GM23338 (cell line): Measurements from ENCODE around the gene ATXN7L1. TPM values are rescaled to one million over a fixed set of nuclear protein-coding genes. Genes with fewer than 3 reads are reported as not detected.

ENCODE experiments used
- ATAC-seq: fragments of 200-7000 bp; cut with Tn5 transposase; 3 replicates; pipeline ENCODE4 v1.9.1; 2020
- DNase-seq: peaks from one replicate; pipeline ENCODE4 v3.0.0-alpha.2; 2015; ENCODE audit warnings: low spot score
- H2AFZ ChIP-seq: fragments of 200-600 bp; sonication (generic); 2 replicates; pipeline ENCODE4 v1.8.0; 2016; ENCODE audit warnings: antibody characterized with exemption, mild to moderate bottlenecking, moderate library complexity
- H3F3A ChIP-seq: fragments of 200-600 bp; sonication (generic); replicated peaks from 2 replicates; pipeline ENCODE4 v1.8.0; 2017; ENCODE audit warnings: antibody characterized with exemption, mixed run types, low read depth
- H3K27ac ChIP-seq: fragments of 200-600 bp; sonication (generic); 2 replicates; pipeline ENCODE4 v1.6.1; 2016; ENCODE audit warnings: low read depth
- H3K27me3 ChIP-seq: fragments of 200-600 bp; sonication (generic); 2 replicates; pipeline ENCODE4 v1.8.0; 2016; ENCODE audit warnings: mild to moderate bottlenecking, mixed run types, moderate library complexity; ENCODE audit not compliant: insufficient read depth
- H3K36me3 ChIP-seq: fragments of 200-600 bp; sonication (generic); 2 replicates; pipeline ENCODE4 v1.8.0; 2016; ENCODE audit warnings: mild to moderate bottlenecking; ENCODE audit not compliant: insufficient read depth
- H3K4me1 ChIP-seq: fragments of 200-600 bp; sonication (generic); 2 replicates; pipeline ENCODE4 v1.8.0; 2016; ENCODE audit warnings: mild to moderate bottlenecking, moderate library complexity; ENCODE audit not compliant: insufficient read depth
- H3K4me2 ChIP-seq: fragments of 200-600 bp; sonication (generic); 2 replicates; pipeline ENCODE4 v1.7.1; 2017; ENCODE audit warnings: mixed run types
- H3K4me3 ChIP-seq: fragments of 200-600 bp; sonication (generic); 2 replicates; pipeline ENCODE4 v1.6.1; 2016; ENCODE audit warnings: mixed run types
- H3K79me2 ChIP-seq: fragments of 200-600 bp; sonication (generic); replicated peaks from 2 replicates; pipeline ENCODE4 v1.8.0; 2017; ENCODE audit warnings: mild to moderate bottlenecking; ENCODE audit not compliant: insufficient read depth
- H3K9me2 ChIP-seq: fragments of 200-600 bp; sonication (generic); 2 replicates; pipeline ENCODE4 v1.8.0; 2017; ENCODE audit not compliant: insufficient read depth
- H4K20me1 ChIP-seq: fragments of 200-600 bp; sonication (generic); replicated peaks from 2 replicates; pipeline ENCODE4 v1.8.0; 2017; ENCODE audit warnings: mild to moderate bottlenecking; ENCODE audit not compliant: insufficient read depth
- H3K27ac Mint-ChIP-seq: 2 replicates; pipeline ENCODE4 v1.8.0; 2020; ENCODE audit warnings: inconsistent platforms, mild to moderate bottlenecking, moderate library complexity, mixed read lengths
- H3K27me3 Mint-ChIP-seq: 3 replicates; pipeline ENCODE4 v1.8.0; 2022; ENCODE audit warnings: low read depth, mild to moderate bottlenecking, moderate library complexity, mixed read lengths, inconsistent platforms; ENCODE audit not compliant: insufficient read depth, poor library complexity
- H3K36me3 Mint-ChIP-seq: 3 replicates; pipeline ENCODE4 v1.8.0; 2021; ENCODE audit warnings: low read depth, mild to moderate bottlenecking, inconsistent platforms, moderate library complexity, mixed read lengths
- H3K4me1 Mint-ChIP-seq: 3 replicates; pipeline ENCODE4 v1.8.0; 2020; ENCODE audit warnings: mild to moderate bottlenecking, inconsistent platforms, mixed read lengths
- H3K4me3 Mint-ChIP-seq: 3 replicates; pipeline ENCODE4 v1.8.0; 2021; ENCODE audit warnings: moderate library complexity, mild to moderate bottlenecking, inconsistent platforms, mixed read lengths
- H3K9me3 Mint-ChIP-seq: 3 replicates; pipeline ENCODE4 v1.8.0; 2020; ENCODE audit warnings: moderate library complexity, mild to moderate bottlenecking, inconsistent platforms, mixed read lengths
- CREB1 ChIP-seq: fragments of 250-450 bp; sonication (Bioruptor Pico); IDR thresholded peaks from 2 replicates; pipeline ENCODE4 v1.5.0; 2020; ENCODE audit warnings: low read depth, mild to moderate bottlenecking, moderate library complexity
- EZH2 ChIP-seq: fragments of 200-600 bp; sonication (generic); IDR thresholded peaks from one replicate; pipeline ENCODE4 v1.8.0; 2017; ENCODE audit warnings: antibody characterized with exemption, mild to moderate bottlenecking, low read depth; ENCODE audit not compliant: unreplicated experiment
- EZH2phosphoT487 ChIP-seq: fragments of 200-600 bp; sonication (generic); IDR thresholded peaks from one replicate; pipeline ENCODE4 v1.8.1; 2018; ENCODE audit warnings: antibody characterized with exemption; ENCODE audit not compliant: unreplicated experiment
- JUNB ChIP-seq: IDR thresholded peaks from one replicate; pipeline ENCODE4 v1.6.1; 2016; ENCODE audit warnings: antibody characterized with exemption; ENCODE audit not compliant: unreplicated experiment
- NANOG ChIP-seq: IDR thresholded peaks from 2 replicates; pipeline ENCODE4 v1.6.1; 2016; ENCODE audit warnings: antibody characterized with exemption, borderline replicate concordance
- POLR2AphosphoS5 ChIP-seq: IDR thresholded peaks from 2 replicates; pipeline ENCODE4 v1.6.1; 2016; ENCODE audit warnings: antibody characterized with exemption, low read depth
- REST ChIP-seq: IDR thresholded peaks from one replicate; pipeline ENCODE4 v1.6.1; 2018; ENCODE audit warnings: antibody characterized with exemption; ENCODE audit not compliant: unreplicated experiment
- STAT1 ChIP-seq: IDR thresholded peaks from one replicate; pipeline ENCODE4 v1.6.1; 2016; ENCODE audit warnings: antibody characterized with exemption; ENCODE audit not compliant: unreplicated experiment
- ZNF114 ChIP-seq: fragments of 250-450 bp; sonication (Bioruptor Pico); IDR thresholded peaks from 2 replicates; pipeline ENCODE4 v1.5.0; 2020; ENCODE audit warnings: mild to moderate bottlenecking, moderate library complexity
- ZNF331 ChIP-seq: fragments of 250-450 bp; sonication (Bioruptor Pico); IDR thresholded peaks from 2 replicates; pipeline ENCODE4 v1.5.0; 2020; ENCODE audit warnings: low read depth, mild to moderate bottlenecking, moderate library complexity
- ZNF462 ChIP-seq: fragments of 250-450 bp; sonication (Bioruptor Pico); IDR thresholded peaks from 2 replicates; pipeline ENCODE4 v1.5.0; 2020; ENCODE audit warnings: mild to moderate bottlenecking, moderate library complexity
- polyA plus RNA-seq: library from polyadenylated mRNA; unstranded; fragments of >200 nt; fragmentation: Nextera tagmentation; extraction: Ambion mirVana; gene quantifications from 2 replicates; pipeline ENCODE4 v1.2.1, GENCODE V29; 2016
- total RNA-seq: library from RNA; depleted of rRNA; stranded (reverse); fragments of >200 nt; shearing (Covaris generic); gene quantifications from 2 replicates; pipeline ENCODE4 v1.2.3, GENCODE V29; 2014
- TF ChIP-seq, protein P1 (sequence below), 2 experiments: fragments of 200-600 bp in 1 of 2; sonication (generic) in 1 of 2; conservative IDR thresholded peaks; 2 replicates each; pipeline versions ENCODE4 v1.5.1 to v1.6.1; 2016 to 2017; ENCODE audit warnings: antibody characterized with exemption in 2 of 2, low read depth in 2 of 2, mild to moderate bottlenecking in 2 of 2, moderate library complexity in 1 of 2
- TF ChIP-seq, protein P2 (sequence below): IDR thresholded peaks from 2 replicates; pipeline ENCODE4 v1.6.1; 2016; ENCODE audit warnings: antibody characterized with exemption

ATXN7L1 gene
- total and polyA plus RNA-seq, 2 experiments from 2014 or later = 22.8 to 29.8 TPM

DNA sequence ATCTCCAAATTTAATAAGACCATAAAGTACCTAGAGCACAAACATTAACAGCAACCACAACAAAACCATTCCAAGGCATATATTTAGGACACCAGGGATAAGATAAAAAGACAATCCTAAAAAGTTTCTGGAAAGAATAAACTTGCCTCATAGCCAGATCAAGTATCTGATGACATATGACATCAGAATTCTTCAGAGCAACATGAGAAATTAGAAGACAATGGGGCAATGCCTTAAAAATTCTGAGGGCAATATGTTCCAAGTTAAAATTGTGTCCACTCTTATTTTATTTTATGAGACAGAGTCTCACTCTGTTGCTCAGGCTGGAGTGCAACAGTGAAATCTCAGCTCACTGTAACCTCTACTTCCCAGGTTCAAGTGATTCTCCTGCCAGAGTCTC, 297.9 kb downstream of the ATXN7L1 start (continued):
- TF ChIP-seq JUNB (no peak), NANOG (no peak), CREB1 (CRISPR knock-in tag) (no peak)

- Histone ChIP-seq H3K27me3 (no peaks in the 10 kb centered on the region), H2AFZ (no peak overlapping the region), H3K4me2 (no peak overlapping the region), H3K4me1 (no peaks in the 10 kb centered on the region; the same call in 1 of the 2 replicates), H3K27ac (no peak overlapping the region), H4K20me1 (no peaks in the 10 kb centered on the region; the same call in 1 of the 2 replicates), H3K9me2 (no peaks in the 10 kb centered on the region), H3K36me3 (no peaks in the 10 kb centered on the region), H3K4me3 (no peak overlapping the region), H3K79me2 (no peaks in the 10 kb centered on the region), H3F3A (no peaks in the 10 kb centered on the region)
- H3K27me3 Mint-ChIP-seq = peaks cover 11% of the 10 kb centered on the region
- H3K27ac Mint-ChIP-seq = no peak overlapping the region
- no peak for DNase-seq
- peaks cover 3% of the 10 kb centered on the region; the same call in 2 of the 3 replicates for H3K9me3 Mint-ChIP-seq
- no peak for ATAC-seq
- TF ChIP-seq ZNF462 (CRISPR knock-in tag) (no peak), CREB1 (CRISPR knock-in tag) (no peak), POLR2AphosphoS5 (no peak), JUNB (no peak), EZH2 (no peak), ZNF331 (CRISPR knock-in tag) (no peak), NANOG (no peak), STAT1 (no peak), EZH2phosphoT487 (no peak), ZNF114 (CRISPR knock-in tag) (no peak), REST (no peak)
- TF ChIP-seq, protein P1, sequence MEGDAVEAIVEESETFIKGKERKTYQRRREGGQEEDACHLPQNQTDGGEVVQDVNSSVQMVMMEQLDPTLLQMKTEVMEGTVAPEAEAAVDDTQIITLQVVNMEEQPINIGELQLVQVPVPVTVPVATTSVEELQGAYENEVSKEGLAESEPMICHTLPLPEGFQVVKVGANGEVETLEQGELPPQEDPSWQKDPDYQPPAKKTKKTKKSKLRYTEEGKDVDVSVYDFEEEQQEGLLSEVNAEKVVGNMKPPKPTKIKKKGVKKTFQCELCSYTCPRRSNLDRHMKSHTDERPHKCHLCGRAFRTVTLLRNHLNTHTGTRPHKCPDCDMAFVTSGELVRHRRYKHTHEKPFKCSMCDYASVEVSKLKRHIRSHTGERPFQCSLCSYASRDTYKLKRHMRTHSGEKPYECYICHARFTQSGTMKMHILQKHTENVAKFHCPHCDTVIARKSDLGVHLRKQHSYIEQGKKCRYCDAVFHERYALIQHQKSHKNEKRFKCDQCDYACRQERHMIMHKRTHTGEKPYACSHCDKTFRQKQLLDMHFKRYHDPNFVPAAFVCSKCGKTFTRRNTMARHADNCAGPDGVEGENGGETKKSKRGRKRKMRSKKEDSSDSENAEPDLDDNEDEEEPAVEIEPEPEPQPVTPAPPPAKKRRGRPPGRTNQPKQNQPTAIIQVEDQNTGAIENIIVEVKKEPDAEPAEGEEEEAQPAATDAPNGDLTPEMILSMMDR (conservative IDR thresholded peaks at IDR 0.05; ENCODE audit: low read depth in 2 of 2) = no peak
- TF ChIP-seq, protein P2, sequence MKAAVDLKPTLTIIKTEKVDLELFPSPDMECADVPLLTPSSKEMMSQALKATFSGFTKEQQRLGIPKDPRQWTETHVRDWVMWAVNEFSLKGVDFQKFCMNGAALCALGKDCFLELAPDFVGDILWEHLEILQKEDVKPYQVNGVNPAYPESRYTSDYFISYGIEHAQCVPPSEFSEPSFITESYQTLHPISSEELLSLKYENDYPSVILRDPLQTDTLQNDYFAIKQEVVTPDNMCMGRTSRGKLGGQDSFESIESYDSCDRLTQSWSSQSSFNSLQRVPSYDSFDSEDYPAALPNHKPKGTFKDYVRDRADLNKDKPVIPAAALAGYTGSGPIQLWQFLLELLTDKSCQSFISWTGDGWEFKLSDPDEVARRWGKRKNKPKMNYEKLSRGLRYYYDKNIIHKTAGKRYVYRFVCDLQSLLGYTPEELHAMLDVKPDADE = no peak
- peaks cover 18% of the 10 kb centered on the region for H3K4me1 Mint-ChIP-seq
- H3K36me3 Mint-ChIP-seq = peaks cover 3% of the 10 kb centered on the region; the same call in 2 of the 3 replicates
- no peak overlapping the region for H3K4me3 Mint-ChIP-seq
These were observed 299.1 kb downstream of the ATXN7L1 start for GRCh38 chr7:105577251-105577650.
